DMS153 (cell line): ENCODE data around the gene ALPI.
"Not testable (repeated sequence)": the region's sequence is repeated elsewhere in the genome, so short reads cannot be mapped to it uniquely, and the experiment has no call there.

ENCODE experiments used
- DNase-seq: peaks from one replicate; lab custom pipeline; 2025; lab: John Stamatoyannopoulos, UW

The ALPI gene

DNA sequence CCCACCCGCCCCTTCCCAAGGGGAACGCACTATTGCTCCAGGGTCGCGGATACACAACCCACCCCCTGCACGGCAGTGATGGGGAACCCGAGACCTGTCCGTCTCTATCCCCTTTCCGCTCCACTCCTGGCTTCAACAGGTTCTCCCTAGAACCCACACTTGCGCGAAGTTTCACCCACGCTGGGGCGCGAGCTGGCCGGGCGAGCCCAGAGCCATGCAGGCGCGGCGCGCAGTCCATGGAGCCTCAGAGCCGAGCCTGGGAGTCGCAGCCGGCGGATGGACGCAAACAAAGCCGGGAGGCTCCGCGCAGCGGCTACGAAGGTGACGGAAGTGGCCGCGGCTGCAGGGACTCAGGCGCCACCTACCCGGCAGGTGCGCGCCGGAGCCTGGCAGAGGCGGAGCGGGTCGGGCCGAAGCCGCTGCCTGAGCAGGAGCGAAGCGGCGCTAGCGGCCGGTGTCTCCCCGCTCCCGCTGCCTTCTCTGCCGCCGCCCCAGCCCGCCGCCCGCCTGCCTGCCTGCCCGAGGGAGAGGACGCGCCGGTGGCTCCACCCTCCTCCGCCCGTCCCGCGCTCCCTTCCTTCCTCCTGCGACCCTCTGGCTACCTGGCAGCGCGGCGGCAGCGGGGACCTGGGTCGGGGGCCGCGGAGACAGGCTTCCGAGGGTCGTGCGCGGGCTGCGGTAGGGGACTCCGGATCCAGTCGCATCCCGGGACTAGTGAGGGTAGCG is 35.3 kb upstream of the ALPI start:
- DNase-seq = peak; percentile 30

DNA sequence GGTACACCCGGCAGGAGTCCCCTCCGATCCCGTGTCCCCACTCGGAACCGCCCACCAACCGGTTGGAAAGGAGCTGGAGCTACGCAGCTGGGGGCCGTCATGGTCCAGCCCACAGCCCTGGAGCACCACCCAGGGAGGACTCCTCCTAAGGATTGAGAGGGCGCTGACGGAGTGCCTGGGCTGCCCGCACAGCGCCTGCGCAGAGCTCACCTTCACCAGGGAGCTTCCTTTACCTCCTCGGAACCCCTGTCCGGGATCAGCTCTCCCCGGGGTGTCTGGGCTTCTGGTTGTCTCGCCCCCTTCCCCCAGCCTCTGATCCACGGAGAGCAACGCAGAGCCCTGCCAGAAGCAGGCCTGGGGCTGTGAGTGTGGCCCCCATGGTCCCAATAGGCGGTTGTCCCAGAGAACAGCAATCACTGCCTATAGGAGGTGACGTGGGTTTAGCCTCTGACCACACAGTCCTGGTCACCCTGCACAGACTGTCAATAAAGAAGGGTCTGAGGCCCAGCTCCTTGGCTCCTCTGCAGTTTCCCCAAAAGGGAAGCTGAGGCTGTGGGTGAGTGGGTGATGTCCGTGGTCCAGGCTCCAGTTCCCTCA is 34.7 kb upstream of the ALPI start:
- DNase-seq = no peak

GRCh38 chr2:232422051-232422450 is 33.9 kb upstream of the ALPI start:
- DNase-seq = no peak

GRCh38 chr2:232422996-232423395 is 33.0 kb upstream of the ALPI start:
- DNase-seq = not testable (repeated sequence)

GRCh38 chr2:232423407-232423806 is 32.5 kb upstream of the ALPI start:
- DNase-seq = not testable (repeated sequence)

GRCh38 chr2:232431705-232432590 is 24.0 kb upstream of the ALPI start:
- no peak for DNase-seq

DNA sequence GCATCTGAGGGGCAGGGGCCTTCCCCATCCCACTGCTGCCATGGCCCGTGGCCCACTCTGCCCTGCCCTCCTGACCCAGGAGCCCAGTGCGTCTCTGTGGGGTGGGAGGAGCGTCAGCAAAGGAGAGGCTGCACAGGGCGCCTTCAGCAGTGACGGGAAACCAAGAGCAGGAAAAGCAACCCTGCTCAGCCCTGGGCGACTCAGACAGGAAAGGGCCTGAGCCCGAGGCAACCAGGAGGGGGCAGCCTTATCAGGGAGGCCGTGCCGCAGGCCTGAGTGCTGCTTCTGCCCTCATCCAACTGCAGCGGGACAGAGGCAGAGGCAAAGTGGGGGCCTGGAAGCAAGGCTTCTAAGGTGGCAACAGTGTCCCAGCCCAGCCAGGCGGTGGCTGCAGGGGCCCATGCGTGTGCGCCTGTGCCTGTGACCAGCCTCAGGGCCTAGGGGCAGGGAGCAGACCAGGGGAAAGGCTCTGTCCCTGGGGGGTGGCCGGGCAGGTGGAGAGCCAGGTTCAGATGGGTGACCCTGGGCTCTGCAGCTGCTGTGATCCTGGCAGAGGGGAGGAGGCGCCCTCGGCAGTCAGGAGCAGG is 23.3 kb upstream of the ALPI start:
- DNase-seq = peak; percentile 8

DNA sequence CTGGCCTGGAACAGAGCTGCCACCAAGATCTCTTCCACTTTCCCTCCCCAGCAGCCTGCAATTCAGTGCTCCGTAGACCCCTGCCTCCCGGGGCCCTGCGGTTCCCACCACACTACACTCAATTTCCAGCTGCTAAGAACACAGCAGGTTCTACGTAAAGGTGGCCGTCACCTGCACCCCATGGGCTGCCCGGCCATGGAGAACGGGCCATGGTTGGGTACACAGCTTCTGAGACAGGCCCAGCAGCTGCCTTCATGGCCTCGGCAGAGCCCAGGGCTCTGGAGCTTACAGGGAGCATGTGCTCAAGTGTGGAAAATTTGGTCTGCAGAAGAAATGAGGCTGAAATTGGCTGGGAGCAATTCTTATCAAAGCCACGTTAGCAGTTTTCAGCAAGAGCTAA is 22.3 kb upstream of the ALPI start:
- DNase-seq = not testable (repeated sequence)

DNA sequence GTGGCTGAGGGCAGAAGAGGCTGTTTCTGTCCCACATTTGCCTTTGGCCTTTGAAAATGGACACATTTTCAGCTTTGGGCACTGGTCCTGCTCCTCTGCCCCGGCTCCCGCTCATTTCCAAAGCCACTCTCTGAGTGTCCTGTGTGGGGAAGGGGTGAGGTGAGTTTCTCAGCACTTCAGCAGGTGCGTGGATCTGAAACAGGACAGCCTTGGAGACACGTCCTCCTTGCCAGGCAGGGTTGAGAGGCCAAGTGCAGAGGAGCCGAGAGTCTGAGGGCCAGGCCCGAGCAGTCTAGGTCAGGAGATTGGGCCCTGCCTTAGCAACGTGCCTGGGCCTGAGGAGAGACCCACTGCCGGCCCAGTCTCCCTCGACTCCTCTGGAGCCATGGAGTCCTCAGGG is 21.9 kb upstream of the ALPI start:
- no peak for DNase-seq

DNA sequence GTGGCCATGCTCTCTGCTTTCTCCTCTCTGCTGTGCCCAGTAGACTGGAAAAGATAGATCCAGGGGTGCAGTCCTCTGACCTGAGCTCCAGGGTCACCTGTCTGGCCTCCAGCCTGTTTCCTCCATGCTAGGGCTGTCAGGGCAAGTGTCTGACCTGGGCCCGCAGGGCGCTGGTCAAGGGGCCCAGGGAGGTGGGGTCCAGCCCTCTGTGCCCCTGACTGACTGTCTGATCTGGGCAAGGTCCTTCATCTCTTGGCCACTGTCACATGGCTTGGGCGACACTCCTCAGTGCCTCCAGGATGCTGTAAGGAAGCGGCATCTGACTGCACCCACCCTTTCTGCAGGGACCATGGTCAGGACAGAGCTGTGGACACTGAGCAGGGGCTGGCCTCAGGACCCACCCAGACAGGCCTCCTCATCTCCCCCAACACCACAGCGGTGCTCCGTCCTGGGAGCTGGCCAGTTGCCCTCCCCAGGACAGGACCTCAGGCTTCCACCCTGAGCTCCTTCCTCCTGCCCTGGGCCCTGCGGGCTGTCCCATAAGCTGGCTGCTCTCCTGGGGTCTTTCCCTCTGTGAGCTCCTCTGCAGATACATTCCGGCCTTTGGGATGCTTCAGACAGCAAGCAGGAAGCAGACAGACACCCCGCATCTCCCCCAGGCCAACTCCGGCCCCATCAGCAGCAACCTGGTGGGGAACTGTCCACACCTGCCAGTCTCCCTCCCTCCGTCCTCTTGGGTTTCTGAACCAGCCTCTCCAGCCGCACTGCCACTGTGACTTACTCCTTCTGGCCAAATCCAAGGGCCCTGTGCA is 21.2 kb upstream of the ALPI start:
- no peak for DNase-seq

DNA sequence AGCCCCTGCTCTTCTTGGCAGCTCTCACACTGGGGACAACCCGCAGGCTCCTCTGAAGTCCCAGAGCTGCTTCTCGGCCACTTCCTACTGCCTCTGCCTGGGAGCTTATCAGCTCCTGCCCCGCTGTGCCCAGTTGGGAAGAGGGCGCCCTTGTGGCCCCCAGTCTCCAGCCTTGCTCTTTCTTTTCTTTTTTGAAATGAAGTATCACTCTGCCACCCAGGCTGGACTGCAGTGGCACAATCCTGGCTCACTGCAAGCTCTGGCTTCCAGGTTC is 20.6 kb upstream of the ALPI start:
- DNase-seq = no peak

- DNase-seq = no peak
Measured at GRCh38 chr2:232435805-232436204, 20.1 kb upstream of the ALPI start.

GRCh38 chr2:232436381-232437194 is 19.4 kb upstream of the ALPI start:
- no peak for DNase-seq

DNA sequence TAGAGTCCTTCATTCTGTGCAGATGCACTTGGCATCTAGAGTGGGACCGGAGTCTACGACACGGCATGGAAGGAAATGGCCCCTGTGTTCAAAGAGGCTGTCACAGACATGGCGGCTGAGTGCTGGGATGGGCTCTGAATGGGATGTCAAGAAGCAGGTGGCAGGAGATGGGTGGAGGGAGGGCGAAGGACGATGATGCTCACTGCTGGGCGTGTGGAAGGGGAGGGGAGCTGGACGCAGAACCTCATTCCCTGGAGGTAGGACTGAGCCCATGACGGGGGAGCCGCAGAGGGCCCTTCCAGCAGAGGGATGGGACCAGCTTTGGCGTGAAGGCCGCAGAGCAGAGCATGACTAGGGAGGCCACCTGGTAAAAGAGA is 18.8 kb upstream of the ALPI start:
- no peak for DNase-seq

DNA sequence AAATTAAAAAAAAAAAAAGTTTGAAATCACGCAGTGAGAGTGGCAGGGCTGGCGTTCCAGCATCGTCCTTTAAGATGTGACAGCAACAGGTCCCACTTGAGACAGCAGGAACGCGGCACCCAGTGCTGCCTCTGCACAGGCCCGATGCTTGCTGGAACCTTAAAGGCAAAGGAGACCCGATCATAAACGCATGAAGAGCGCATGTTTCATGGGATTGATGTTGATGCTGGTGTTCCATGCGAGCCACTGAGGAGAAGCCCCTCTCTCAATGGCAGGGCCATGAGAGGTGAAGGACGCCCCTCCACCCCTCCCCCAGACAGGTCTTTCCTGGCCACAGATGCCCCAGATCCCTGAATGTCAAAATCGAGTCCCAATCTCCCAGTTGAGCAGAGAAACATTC is 17.9 kb upstream of the ALPI start:
- no peak for DNase-seq

DNA sequence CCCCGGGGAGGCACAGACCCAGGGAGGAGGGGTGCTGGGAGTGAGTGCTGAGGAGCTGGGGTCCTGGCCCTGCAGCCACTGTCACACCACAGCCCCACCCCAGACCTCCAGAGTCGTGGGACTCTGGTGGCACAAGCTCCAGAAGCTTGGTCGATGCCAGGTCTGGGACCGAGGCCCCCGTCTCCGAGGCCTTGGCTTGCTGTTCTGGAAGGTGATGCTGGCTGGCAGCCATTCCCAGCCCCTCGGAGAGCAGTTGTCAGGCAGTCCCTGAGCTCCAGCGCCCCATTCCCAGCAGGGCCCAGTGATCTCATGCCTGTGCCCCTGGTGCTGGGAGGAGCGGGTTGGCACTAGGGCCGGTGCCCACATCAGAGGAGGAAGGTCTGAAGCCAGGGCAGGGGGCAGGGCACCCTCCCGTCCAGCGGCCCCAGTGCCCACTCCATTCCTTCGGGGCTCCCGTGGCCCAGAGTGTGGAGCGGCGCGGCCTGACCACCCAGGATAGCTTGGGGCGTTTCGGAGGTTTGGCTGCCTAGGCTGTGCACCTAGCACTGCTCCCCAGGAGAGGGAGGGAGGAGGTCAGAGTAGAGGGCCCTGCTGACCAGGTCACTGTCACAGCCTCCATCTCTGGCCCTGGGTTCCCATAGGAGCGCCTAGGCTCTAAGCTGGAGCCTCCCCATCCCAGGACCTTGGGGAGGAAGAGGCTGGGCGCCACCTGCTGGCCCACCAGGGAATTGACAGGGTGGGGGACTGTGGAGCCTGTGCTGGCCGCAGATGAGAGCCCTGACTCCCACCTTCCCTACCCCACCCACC is 16.8 kb upstream of the ALPI start:
- no peak for DNase-seq

GRCh38 chr2:232439758-232440135 is 16.2 kb upstream of the ALPI start:
- no peak for DNase-seq

DNA sequence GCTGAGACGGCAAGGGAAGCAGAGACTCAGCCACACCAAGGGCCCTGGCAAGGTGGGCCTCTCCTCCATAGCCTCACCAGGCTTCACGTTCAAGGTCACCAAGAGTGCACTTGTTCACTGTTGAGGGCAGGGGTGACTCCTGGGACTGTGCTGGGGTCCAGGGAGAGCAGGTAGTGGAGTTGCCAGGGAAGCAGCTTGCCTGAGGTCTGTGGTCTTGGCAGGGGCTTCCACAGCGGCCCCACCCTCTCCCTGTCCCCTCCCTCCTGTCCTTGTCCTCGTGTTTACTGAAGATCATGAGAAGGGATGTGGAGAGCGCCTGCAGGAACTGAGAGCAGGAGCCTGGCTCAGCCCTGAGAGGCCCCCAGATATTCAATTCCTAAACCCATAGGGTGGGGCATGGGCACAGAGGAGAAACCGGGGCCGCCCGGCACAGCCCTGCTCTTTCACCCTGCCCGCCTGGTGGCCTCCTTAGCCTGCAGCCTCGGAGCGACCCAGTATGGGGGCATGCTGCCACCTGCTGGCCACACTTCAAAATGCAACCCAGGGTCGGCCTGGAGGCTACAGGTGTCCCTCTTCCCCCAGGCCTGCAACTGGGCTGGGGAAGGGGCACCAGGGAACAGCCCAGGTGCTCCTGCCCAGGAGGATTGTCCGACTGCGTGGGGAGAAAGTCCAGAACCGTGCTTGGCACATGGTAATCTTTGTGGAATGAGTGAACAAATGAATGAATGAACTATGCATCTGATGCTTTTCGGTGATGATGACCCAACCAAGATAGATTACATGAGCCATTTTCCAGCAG is 15.5 kb upstream of the ALPI start:
- not testable (repeated sequence) for DNase-seq

DNA sequence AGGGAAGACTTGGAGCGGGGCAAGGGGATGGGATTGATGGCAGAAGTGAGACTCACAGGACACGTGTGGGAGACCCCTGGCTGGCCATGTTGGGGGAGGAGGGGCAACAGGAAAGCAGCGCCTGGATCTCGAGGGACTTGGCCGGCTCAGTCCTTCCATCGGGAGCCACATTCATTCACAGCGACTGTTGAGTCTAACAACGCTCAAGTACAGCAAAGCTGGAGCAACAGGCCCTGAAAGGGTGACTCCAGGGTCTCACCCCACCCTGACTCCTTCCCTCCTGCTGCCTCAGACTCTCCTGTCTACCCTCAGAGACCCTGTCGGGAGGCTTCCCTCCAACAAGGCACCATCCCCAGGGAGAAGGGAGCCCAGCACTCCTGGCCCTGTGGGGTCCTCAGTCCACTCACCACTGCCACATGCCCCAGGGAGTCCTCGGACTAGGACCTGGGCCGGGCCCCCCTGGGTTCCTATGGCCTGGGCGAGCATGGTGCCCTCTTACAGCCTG is 14.8 kb upstream of the ALPI start:
- DNase-seq = no peak
